ENCODE measurements around the gene SECISBP2.

SECISBP2 gene

GRCh38 chr9:89328064-89328463 lies 9.8 kb downstream of the SECISBP2 start:
- TF ChIP-seq CTCF (IDR thresholded peaks at IDR 0.05) = no peak

DNA sequence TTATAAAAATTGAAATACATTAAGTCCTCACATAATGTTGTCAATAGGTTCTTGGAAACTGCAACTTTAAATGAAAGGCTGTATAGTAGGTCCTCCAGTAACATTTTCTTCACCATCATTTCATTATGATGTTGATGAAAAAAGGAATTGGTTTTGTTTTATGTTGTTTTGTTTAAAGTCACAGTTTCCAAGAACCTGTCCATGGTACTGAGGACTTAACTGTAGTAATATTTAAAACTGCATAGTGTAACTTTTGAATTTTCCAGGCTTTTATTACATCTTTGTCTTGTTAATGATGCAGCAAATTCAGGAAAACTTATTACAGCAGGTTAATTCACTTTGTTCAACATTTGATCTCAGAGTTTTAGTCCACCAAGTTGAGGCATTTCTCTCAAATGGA lies 11.6 kb downstream of the SECISBP2 start:
- no peak for TF ChIP-seq CTCF (IDR thresholded peaks at IDR 0.05)

DNA sequence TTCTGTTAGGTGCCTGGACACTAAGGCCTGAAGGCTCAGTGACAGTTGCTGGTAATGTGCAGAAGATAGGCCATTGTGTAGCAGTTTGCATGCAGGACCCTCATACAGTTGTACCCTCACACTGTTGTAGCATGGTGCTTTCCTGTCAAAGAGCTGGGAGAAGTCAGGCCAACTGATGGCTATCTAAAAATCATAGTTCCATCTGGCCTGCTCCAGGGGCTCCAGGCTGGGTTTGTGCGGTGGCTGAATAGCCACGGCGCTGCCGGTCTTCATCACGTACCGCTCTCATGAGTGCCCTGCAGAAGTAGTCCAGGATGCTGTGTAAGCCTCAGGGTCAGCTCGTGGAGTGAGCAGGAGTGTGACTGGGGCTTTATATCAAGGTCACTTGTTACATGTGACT lies 12.2 kb downstream of the SECISBP2 start:
- TF ChIP-seq CTCF (IDR thresholded peaks at IDR 0.05) = no peak

DNA sequence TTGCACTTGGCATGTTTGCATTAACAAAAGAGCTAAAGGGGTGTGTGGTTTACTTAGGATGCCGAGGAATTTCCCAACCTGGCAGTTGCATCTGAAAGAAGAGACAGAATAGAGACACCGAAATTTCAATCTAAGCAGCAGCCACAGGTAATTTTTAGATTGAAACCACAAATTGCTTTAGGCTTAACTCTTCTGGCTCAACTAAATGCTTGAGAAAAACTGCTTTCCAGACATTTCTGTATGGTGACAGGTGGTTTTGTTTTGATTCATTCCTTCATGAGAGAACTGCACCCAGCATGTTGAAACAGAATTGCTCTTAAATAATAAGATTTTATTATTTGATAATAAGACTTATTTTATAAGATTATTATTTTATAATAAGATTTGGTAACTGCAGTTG lies 21.5 kb downstream of the SECISBP2 start:
- TF ChIP-seq CTCF (IDR thresholded peaks at IDR 0.05) = no peak

DNA sequence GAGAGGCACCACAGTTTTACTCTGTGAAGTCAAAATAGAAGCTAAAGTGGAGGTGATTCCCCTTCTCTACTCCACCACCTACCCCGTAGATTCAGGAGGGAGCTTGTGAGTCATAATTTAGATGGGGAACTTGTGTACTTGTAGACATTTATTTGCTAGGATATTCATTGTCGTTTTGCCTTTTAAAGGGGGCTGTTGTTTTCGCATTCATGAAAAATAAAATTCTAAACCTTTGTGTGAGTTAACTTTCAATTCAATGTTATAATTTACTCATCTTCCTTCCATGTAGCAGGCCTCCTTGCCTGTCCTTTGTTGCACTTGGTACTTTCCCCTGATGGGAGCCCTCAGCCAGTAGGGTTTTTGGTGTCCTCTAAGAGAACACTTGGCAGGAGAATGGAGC lies 22.0 kb downstream of the SECISBP2 start:
- TF ChIP-seq CTCF (IDR thresholded peaks at IDR 0.05) = no peak

DNA sequence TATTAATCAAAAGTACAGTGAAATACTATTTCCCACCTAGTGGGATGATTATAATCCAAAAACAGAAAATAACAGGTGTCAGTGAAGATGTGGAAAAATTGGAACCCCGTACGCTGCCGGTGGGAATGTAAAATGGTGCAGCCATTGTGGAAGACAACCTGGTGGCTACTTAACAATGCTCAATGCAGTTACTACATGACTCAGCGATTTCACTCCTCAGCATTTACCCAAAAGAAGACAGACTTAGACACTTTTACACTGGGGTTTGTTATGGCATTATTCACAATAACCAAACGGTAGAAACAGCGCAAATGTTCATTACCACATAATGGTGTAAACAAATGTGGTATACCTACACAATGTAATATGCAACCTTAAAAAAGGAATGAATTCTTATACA lies 23.9 kb downstream of the SECISBP2 start:
- no peak for TF ChIP-seq CTCF (IDR thresholded peaks at IDR 0.05)

- TF ChIP-seq CTCF (IDR thresholded peaks at IDR 0.05) = no peak
Observed at GRCh38 chr9:89342948-89343347, 24.6 kb downstream of the SECISBP2 start.

GRCh38 chr9:89345476-89345875 lies 27.2 kb downstream of the SECISBP2 start:
- TF ChIP-seq CTCF (IDR thresholded peaks at IDR 0.05) = no peak
